ENCODE data around the gene CDH6. TPM values are rescaled to one million over a fixed set of nuclear protein-coding genes. Genes with fewer than 3 reads are reported as not detected.

Gene CDH6
- total and polyA plus RNA-seq, 7 donors = under 0.01 to 6.9 (median 1.6) TPM; not detected in 1

- Histone ChIP-seq H3K36me3 (no peaks in the 10 kb centered on the region), H3K4me1 (no peaks in the 10 kb centered on the region), H3K4me3 (no peak overlapping the region), H3K27ac (no peak overlapping the region), H3K9me3 (no peaks in the 10 kb centered on the region), H3K27me3 (no peaks in the 10 kb centered on the region)
- intact Hi-C loops (cut with DNase I) = no loop called here
- WGBS, 2 donors = 69 to 77% methylated on average over 5 of the region's 5 CpGs
- DNase-seq = no peak
- no peak for TF ChIP-seq POLR2AphosphoS5 (IDR thresholded peaks at IDR 0.05)
- no peak for TF ChIP-seq POLR2A (IDR thresholded peaks at IDR 0.05)
- TF ChIP-seq EP300 (IDR thresholded peaks at IDR 0.05) = no peak
- no peak for TF ChIP-seq CTCF (IDR thresholded peaks at IDR 0.05)
Observed at GRCh38 chr5:31157720-31158119, 35.8 kb upstream of the CDH6 start.

DNA sequence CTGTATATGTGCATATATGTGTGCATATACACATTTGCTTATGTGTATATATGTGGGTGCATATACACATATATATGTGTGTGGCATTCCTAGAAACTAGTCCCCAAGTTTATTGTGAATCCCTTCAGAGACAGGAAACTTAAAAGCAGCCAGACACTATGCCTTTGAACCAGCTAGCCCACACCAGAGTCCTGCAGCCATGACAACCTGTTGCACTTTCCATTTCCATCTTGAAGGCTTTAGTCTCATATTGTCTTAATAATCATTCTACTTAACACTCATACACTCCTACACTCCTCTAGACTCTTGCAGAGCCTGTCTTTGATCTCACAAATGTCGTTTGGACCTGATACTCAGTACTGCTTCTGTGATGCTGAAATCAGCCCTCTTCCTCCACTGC is 34.8 kb upstream of the CDH6 start:
- no peak overlapping the region for H3K4me3 ChIP-seq
- no peaks in the 10 kb centered on the region for H3K36me3 ChIP-seq
- 53 to 59% methylated on average over 1 of the region's 1 CpG for WGBS, 2 donors

GRCh38 chr5:31161781-31162181 is 31.7 kb upstream of the CDH6 start:
- intact Hi-C loops (cut with DNase I) = no loop called here
- no peak for TF ChIP-seq CTCF (IDR thresholded peaks at IDR 0.05)
- no peak for TF ChIP-seq POLR2A (IDR thresholded peaks at IDR 0.05)
- TF ChIP-seq EP300 (IDR thresholded peaks at IDR 0.05) = no peak
- no peak for TF ChIP-seq POLR2AphosphoS5 (IDR thresholded peaks at IDR 0.05)
- no peak overlapping the region for H3K27ac ChIP-seq
- no peaks in the 10 kb centered on the region for H3K27me3 ChIP-seq
- H3K9me3 ChIP-seq = no peaks in the 10 kb centered on the region
- DNase-seq = no peak
- no peaks in the 10 kb centered on the region for H3K36me3 ChIP-seq
- no peak overlapping the region for H3K4me3 ChIP-seq
- H3K4me1 ChIP-seq = no peaks in the 10 kb centered on the region
- 6 to 22% methylated on average over 2 of the region's 2 CpGs for WGBS, 2 donors

More for the DNA sequence above, 34.8 kb upstream of the CDH6 start:
- TF ChIP-seq EP300 (IDR thresholded peaks at IDR 0.05) = no peak
- no peak for TF ChIP-seq POLR2AphosphoS5 (IDR thresholded peaks at IDR 0.05)
- TF ChIP-seq POLR2A (IDR thresholded peaks at IDR 0.05) = no peak
- TF ChIP-seq CTCF (IDR thresholded peaks at IDR 0.05) = no peak
- no peaks in the 10 kb centered on the region for H3K9me3 ChIP-seq
- no peaks in the 10 kb centered on the region for H3K4me1 ChIP-seq
- DNase-seq = no peak
- H3K27ac ChIP-seq = no peak overlapping the region
- intact Hi-C loops (cut with DNase I) = no loop called here
- no peaks in the 10 kb centered on the region for H3K27me3 ChIP-seq

GRCh38 chr5:31165729-31166128 is 27.8 kb upstream of the CDH6 start:
- no peak for DNase-seq
- H3K4me1 ChIP-seq = no peaks in the 10 kb centered on the region
- no peak for TF ChIP-seq CTCF (IDR thresholded peaks at IDR 0.05)
- H3K9me3 ChIP-seq = no peaks in the 10 kb centered on the region
- intact Hi-C loops (cut with DNase I) = no loop called here
- 68 to 93% methylated on average over 2 of the region's 2 CpGs for WGBS, 2 donors
- H3K27me3 ChIP-seq = no peaks in the 10 kb centered on the region
- no peak overlapping the region for H3K27ac ChIP-seq
- no peaks in the 10 kb centered on the region for H3K36me3 ChIP-seq
- no peak overlapping the region for H3K4me3 ChIP-seq

DNA sequence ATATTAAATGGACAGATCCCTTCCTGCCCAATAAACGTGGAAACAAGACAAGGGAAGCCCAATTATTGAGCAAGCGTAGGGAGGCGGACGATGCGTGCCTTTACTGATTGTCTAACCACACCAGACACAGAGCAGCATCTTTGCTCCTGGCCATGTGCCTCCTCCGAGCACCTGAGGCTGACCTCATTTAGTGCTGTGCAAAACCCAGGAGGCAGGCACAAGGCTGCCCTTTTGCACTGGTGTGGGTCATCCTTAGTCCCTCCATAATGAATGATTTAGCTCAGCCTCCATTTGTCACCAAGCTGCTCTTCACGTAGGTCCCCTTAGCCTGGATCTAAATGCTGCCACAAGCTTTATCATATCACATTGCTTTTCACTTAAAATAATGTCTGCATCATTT is 24.1 kb upstream of the CDH6 start:
- Histone ChIP-seq H3K9me3 (no peaks in the 10 kb centered on the region), H3K4me3 (no peak overlapping the region), H3K4me1 (no peaks in the 10 kb centered on the region), H3K27ac (no peak overlapping the region), H3K36me3 (no peaks in the 10 kb centered on the region), H3K27me3 (no peaks in the 10 kb centered on the region)
- no peak for DNase-seq
- TF ChIP-seq POLR2AphosphoS5 (IDR thresholded peaks at IDR 0.05) = no peak
- TF ChIP-seq POLR2A (IDR thresholded peaks at IDR 0.05) = no peak
- TF ChIP-seq CTCF (IDR thresholded peaks at IDR 0.05) = no peak
- TF ChIP-seq EP300 (IDR thresholded peaks at IDR 0.05) = no peak
- intact Hi-C loops (cut with DNase I) = no loop called here
- WGBS, 2 donors = 89 to 93% methylated on average over 7 of the region's 7 CpGs
